ENCODE results near the gene STK17A.

STK17A gene

DNA sequence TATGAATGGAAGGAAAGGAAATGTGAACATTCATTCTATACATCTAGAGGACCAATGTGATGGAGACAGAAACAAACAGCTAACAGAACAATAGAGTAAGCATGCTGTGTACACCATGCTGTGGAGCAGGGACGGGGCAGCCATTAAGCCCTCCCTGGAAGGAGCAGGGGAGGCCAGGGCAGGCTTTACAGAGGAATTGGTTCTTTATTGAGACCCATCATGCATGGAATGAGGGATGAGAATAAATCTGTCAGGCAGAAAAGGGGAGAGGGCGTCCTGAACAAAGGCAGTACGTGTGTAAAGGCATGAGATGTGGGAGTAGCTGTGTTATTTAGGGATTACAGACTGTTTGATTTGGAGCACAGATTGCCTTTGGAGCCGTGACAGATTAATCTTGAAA, 35.2 kb downstream of the STK17A start:
- H3K4me2 ChIP-seq (ENCODE audit: insufficient read depth, low read length): no peak overlapping the region
- no peaks in the 10 kb centered on the region for H3K4me1 ChIP-seq (ENCODE audit: insufficient read depth, low read length)
- TF ChIP-seq EZH2 (IDR thresholded peaks at IDR 0.05; ENCODE audit: borderline replicate concordance, low read depth, low read length, severe bottlenecking): no peak
- TF ChIP-seq, protein P1, sequence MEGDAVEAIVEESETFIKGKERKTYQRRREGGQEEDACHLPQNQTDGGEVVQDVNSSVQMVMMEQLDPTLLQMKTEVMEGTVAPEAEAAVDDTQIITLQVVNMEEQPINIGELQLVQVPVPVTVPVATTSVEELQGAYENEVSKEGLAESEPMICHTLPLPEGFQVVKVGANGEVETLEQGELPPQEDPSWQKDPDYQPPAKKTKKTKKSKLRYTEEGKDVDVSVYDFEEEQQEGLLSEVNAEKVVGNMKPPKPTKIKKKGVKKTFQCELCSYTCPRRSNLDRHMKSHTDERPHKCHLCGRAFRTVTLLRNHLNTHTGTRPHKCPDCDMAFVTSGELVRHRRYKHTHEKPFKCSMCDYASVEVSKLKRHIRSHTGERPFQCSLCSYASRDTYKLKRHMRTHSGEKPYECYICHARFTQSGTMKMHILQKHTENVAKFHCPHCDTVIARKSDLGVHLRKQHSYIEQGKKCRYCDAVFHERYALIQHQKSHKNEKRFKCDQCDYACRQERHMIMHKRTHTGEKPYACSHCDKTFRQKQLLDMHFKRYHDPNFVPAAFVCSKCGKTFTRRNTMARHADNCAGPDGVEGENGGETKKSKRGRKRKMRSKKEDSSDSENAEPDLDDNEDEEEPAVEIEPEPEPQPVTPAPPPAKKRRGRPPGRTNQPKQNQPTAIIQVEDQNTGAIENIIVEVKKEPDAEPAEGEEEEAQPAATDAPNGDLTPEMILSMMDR (IDR thresholded peaks at IDR 0.05; ENCODE audit: borderline replicate concordance, extremely low read depth, low read length, poor library complexity, severe bottlenecking): no peak
- no peak overlapping the region for H3K27ac ChIP-seq (ENCODE audit: low read length)
- H3K36me3 ChIP-seq (ENCODE audit: insufficient read depth, low read length): peaks cover 95% of the 10 kb centered on the region
- H3K9ac ChIP-seq (ENCODE audit: low read depth, low read length): no peak overlapping the region
- H3K4me3 ChIP-seq (ENCODE audit: low read depth in 1 of 2, low read length in 2 of 2): no peak overlapping the region
- no peaks in the 10 kb centered on the region for H3K9me3 ChIP-seq (ENCODE audit: insufficient read depth, low read length, severe bottlenecking)
- H2AFZ ChIP-seq (ENCODE audit: low read depth, low read length): no peak overlapping the region
- H3K79me2 ChIP-seq (ENCODE audit: insufficient read depth, low read length): peaks cover 95% of the 10 kb centered on the region
- peaks cover 77% of the 10 kb centered on the region for H4K20me1 ChIP-seq (ENCODE audit: insufficient read depth, low read length)
- no peak for DNase-seq
- ATAC-seq (ENCODE audit: insufficient read depth, low read depth): no peak
- H3K27me3 ChIP-seq (ENCODE audit: insufficient read depth, low read length, poor library complexity): no peaks in the 10 kb centered on the region

DNA sequence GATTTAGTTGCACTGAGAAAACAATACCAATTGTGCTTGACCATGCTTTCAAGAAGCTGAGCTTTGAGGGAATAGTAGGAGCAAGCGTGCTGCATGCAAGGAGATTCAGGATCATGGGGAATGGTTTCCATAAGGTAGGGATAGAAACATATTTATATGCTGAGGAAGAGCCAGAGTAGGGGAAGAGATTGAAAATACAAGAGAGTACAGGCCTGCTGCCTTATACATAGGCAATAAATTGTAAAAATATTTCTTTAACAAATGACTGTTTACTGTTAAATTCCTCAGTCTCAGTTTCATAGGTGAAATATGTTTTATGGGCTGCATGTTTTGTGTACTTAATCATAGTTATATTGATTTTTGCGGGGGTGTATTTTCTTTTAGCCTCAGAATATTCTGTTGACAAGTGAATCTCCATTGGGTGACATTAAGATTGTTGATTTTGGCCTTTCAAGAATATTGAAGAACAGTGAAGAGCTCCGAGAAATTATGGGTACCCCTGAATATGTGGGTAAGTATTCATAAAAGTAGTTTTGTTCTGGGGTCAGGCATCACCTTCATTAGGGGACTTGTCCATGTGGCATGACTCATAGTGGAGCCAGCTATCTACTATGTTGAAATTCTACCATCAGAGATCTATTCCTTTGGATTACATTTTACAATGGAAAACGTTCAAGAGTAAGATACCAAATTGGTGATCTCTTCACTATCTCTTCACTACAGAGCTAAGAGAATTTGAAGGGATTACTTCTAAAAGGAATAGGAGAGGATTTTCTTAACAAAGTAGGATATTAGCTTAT, 36.5 kb downstream of the STK17A start:
- no peak overlapping the region for H3K27ac ChIP-seq (ENCODE audit: low read length)
- peaks cover 95% of the 10 kb centered on the region for H3K79me2 ChIP-seq (ENCODE audit: insufficient read depth, low read length)
- H3K4me2 ChIP-seq (ENCODE audit: insufficient read depth, low read length): no peak overlapping the region
- H3K36me3 ChIP-seq (ENCODE audit: insufficient read depth, low read length): peaks cover 96% of the 10 kb centered on the region
- no peak overlapping the region for H3K4me3 ChIP-seq (ENCODE audit: low read depth in 1 of 2, low read length in 2 of 2)
- no peak for ATAC-seq (ENCODE audit: insufficient read depth, low read depth)
- H2AFZ ChIP-seq (ENCODE audit: low read depth, low read length): no peak overlapping the region
- no peak for DNase-seq
- no peak overlapping the region for H3K9ac ChIP-seq (ENCODE audit: low read depth, low read length)
- no peaks in the 10 kb centered on the region for H3K9me3 ChIP-seq (ENCODE audit: insufficient read depth, low read length, severe bottlenecking)
- H3K27me3 ChIP-seq (ENCODE audit: insufficient read depth, low read length, poor library complexity): no peaks in the 10 kb centered on the region
- H4K20me1 ChIP-seq (ENCODE audit: insufficient read depth, low read length): peaks cover 71% of the 10 kb centered on the region
- TF ChIP-seq, protein P1 (IDR thresholded peaks at IDR 0.05; ENCODE audit: borderline replicate concordance, extremely low read depth, low read length, poor library complexity, severe bottlenecking): no peak
- TF ChIP-seq EZH2 (IDR thresholded peaks at IDR 0.05; ENCODE audit: borderline replicate concordance, low read depth, low read length, severe bottlenecking): no peak
- no peaks in the 10 kb centered on the region for H3K4me1 ChIP-seq (ENCODE audit: insufficient read depth, low read length)

DNA sequence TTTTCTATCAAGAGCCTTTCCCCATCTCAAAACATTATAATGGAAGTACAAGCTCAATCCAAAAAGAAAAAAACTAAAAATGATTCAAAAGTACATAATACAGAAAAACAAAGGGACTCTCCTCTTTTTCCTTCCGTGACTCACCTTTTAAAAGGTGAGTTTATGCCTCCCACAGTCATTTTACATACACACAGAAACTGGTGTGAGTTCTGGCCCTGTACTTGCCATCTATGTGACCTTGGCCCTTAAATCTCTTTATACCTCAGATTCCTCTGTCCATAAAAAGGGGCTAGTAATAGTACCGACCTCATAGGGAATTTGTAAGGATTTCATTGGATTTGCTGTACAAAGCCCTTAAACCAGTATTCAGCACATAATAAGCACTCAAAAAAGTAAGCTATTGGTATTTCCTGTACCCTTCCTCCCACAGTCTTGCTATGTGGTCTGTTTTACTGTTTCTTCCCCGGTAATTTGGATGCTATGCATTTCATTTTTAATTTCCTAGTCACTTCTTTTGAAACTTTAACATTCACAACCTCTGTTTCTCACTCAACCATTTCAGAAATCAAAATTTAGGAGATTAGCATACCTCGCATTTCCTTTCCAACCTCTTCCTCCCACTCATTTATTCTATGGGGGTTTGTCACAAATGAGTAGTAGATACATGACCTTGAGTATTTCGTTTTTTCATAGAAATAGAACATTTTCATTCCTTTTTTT, 39.0 kb downstream of the STK17A start:
- H3K9me3 ChIP-seq (ENCODE audit: insufficient read depth, low read length, severe bottlenecking): no peaks in the 10 kb centered on the region
- H3K4me2 ChIP-seq (ENCODE audit: insufficient read depth, low read length): no peak overlapping the region
- H2AFZ ChIP-seq (ENCODE audit: low read depth, low read length): no peak overlapping the region
- TF ChIP-seq, protein P1 (IDR thresholded peaks at IDR 0.05; ENCODE audit: borderline replicate concordance, extremely low read depth, low read length, poor library complexity, severe bottlenecking): no peak
- TF ChIP-seq EZH2 (IDR thresholded peaks at IDR 0.05; ENCODE audit: borderline replicate concordance, low read depth, low read length, severe bottlenecking): no peak
- no peak for ATAC-seq (ENCODE audit: insufficient read depth, low read depth)
- no peak overlapping the region for H3K27ac ChIP-seq (ENCODE audit: low read length)
- no peaks in the 10 kb centered on the region for H3K4me1 ChIP-seq (ENCODE audit: insufficient read depth, low read length)
- H3K79me2 ChIP-seq (ENCODE audit: insufficient read depth, low read length): peaks cover 96% of the 10 kb centered on the region
- no peak overlapping the region for H3K4me3 ChIP-seq (ENCODE audit: low read depth in 1 of 2, low read length in 2 of 2)
- DNase-seq: no peak
- H4K20me1 ChIP-seq (ENCODE audit: insufficient read depth, low read length): peaks cover 61% of the 10 kb centered on the region
- H3K36me3 ChIP-seq (ENCODE audit: insufficient read depth, low read length): peaks cover 98% of the 10 kb centered on the region
- no peak overlapping the region for H3K9ac ChIP-seq (ENCODE audit: low read depth, low read length)
- no peaks in the 10 kb centered on the region for H3K27me3 ChIP-seq (ENCODE audit: insufficient read depth, low read length, poor library complexity)
